ENCODE results near the gene IAPP.

IAPP gene

DNA sequence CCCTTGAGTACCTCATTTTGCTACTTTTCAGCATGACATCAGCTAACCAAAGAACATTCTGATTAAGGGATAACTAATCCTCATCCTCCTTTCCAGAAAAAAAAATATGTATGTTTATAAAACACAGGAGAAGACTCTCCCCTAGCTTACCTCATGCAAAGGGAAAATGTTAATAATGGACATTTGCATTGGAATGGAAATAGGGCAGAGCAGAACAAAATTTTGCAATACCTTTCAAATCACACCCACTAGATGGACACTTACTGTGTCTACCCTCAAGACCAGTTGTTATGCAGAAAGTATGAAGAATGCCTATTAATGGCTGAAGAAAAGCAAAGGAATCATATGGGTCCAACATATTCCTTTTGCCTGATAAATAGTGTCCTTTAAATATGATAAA lies 29.1 kb upstream of the IAPP start (continued):
- TF ChIP-seq, protein P1, sequence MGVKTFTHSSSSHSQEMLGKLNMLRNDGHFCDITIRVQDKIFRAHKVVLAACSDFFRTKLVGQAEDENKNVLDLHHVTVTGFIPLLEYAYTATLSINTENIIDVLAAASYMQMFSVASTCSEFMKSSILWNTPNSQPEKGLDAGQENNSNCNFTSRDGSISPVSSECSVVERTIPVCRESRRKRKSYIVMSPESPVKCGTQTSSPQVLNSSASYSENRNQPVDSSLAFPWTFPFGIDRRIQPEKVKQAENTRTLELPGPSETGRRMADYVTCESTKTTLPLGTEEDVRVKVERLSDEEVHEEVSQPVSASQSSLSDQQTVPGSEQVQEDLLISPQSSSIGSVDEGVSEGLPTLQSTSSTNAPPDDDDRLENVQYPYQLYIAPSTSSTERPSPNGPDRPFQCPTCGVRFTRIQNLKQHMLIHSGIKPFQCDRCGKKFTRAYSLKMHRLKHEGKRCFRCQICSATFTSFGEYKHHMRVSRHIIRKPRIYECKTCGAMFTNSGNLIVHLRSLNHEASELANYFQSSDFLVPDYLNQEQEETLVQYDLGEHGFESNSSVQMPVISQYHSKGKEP (tag by site-specific recombination; IDR thresholded peaks at IDR 0.05): no peak
- TF ChIP-seq, protein P2, sequence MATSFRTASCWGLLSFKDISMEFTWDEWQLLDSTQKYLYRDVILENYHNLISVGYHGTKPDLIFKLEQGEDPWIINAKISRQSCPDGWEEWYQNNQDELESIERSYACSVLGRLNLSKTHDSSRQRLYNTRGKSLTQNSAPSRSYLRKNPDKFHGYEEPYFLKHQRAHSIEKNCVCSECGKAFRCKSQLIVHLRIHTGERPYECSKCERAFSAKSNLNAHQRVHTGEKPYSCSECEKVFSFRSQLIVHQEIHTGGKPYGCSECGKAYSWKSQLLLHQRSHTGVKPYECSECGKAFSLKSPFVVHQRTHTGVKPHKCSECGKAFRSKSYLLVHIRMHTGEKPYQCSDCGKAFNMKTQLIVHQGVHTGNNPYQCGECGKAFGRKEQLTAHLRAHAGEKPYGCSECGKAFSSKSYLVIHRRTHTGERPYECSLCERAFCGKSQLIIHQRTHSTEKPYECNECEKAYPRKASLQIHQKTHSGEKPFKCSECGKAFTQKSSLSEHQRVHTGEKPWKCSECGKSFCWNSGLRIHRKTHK (tag by site-specific recombination; IDR thresholded peaks at IDR 0.05): no peak

DNA sequence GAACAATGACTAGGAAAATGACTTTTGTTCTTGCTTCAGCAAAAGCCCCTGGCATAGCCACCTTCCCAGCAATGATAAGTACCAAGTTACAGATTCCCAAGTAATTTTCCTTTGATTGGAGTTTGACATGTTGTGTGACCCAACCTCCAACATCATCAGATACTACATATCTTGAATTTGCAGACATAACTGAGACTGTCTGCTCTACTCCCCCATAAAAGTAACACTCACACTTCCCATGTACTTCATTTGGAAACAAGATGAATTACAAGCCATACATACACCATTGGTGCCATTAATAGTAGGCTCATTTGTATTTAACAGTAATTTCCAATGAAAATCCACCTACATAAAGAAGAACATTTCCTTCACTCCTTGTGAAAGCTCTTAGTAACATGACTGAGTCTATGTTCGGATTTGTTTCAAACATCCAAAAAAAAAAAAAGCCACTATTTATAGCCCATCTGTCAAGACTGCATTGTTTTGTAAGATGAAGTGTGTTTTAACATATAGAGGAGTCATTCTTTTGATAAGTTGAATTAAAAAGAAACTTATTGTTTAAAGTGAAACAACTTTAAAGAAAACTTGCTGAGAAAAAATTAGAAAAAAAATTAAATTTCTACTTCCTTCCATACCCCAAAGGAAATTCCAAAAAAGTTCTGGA lies 26.0 kb upstream of the IAPP start:
- POLR2A ChIA-PET: no interaction called here

DNA sequence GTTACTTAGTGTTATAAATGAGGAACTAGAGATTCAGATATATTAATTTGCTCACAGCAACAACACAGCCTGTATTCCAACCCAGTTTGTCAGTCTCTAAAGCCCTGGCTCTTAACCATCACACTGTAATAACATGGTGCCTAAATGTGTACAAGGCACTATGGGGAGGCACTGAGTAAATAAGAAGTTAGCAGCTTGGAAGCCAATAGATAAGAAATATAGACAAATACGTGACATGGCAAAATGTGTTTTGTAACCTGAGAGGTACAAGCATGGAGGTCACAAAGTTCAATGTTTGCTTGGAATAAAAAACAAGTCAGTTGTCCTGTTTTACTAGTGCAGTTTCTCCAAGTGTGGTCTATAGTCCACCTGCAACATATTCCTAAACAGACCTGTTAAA lies 21.7 kb upstream of the IAPP start:
- ChIA-PET CTCF (no interaction called here), POLR2A (no interaction called here)
- no peak overlapping the region for H3K27ac ChIP-seq (ENCODE audit: extremely low read depth, low read depth, low read length)
- H3K4me1 ChIP-seq (ENCODE audit: control insufficient read depth, insufficient read depth, low read length): no peaks in the 10 kb centered on the region
- H3K9me3 ChIP-seq (ENCODE audit: control insufficient read depth, insufficient read depth, low read depth, low read length): no peaks in the 10 kb centered on the region
- H3K4me3 ChIP-seq (ENCODE audit: low read depth, low read length): no peak overlapping the region
- no peaks in the 10 kb centered on the region for H3K36me3 ChIP-seq (ENCODE audit: control insufficient read depth in 2 of 2, insufficient read depth in 1 of 2, low read length in 2 of 2)
- TF ChIP-seq EGR2 (tag by site-specific recombination; IDR thresholded peaks at IDR 0.05; ENCODE audit: low read depth) (no peak), ZNF138 (tag by site-specific recombination; IDR thresholded peaks at IDR 0.05; ENCODE audit: borderline replicate concordance) (no peak), ZNF292 (tag by site-specific recombination; IDR thresholded peaks at IDR 0.05; ENCODE audit: borderline replicate concordance, low read depth) (no peak), KLF1 (tag by site-specific recombination; IDR thresholded peaks at IDR 0.05) (no peak), ZNF624 (tag by site-specific recombination; IDR thresholded peaks at IDR 0.05) (no peak), ZNF529 (tag by site-specific recombination; IDR thresholded peaks at IDR 0.05; ENCODE audit: insufficient replicate concordance) (no peak), RBAK (tag by site-specific recombination; IDR thresholded peaks at IDR 0.05) (no peak), SETDB1 (IDR thresholded peaks at IDR 0.05; ENCODE audit: insufficient read length, low read length) (no peak), ZNF777 (tag by site-specific recombination; IDR thresholded peaks at IDR 0.05; ENCODE audit: borderline replicate concordance) (no peak), ZNF830 (tag by site-specific recombination; IDR thresholded peaks at IDR 0.05; ENCODE audit: low read depth) (no peak), ZNF302 (tag by site-specific recombination; IDR thresholded peaks at IDR 0.05; ENCODE audit: low read depth) (no peak)
- TF ChIP-seq, protein P3, sequence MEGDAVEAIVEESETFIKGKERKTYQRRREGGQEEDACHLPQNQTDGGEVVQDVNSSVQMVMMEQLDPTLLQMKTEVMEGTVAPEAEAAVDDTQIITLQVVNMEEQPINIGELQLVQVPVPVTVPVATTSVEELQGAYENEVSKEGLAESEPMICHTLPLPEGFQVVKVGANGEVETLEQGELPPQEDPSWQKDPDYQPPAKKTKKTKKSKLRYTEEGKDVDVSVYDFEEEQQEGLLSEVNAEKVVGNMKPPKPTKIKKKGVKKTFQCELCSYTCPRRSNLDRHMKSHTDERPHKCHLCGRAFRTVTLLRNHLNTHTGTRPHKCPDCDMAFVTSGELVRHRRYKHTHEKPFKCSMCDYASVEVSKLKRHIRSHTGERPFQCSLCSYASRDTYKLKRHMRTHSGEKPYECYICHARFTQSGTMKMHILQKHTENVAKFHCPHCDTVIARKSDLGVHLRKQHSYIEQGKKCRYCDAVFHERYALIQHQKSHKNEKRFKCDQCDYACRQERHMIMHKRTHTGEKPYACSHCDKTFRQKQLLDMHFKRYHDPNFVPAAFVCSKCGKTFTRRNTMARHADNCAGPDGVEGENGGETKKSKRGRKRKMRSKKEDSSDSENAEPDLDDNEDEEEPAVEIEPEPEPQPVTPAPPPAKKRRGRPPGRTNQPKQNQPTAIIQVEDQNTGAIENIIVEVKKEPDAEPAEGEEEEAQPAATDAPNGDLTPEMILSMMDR (tag by site-specific recombination; IDR thresholded peaks at IDR 0.05): no peak
- TF ChIP-seq, protein P4, sequence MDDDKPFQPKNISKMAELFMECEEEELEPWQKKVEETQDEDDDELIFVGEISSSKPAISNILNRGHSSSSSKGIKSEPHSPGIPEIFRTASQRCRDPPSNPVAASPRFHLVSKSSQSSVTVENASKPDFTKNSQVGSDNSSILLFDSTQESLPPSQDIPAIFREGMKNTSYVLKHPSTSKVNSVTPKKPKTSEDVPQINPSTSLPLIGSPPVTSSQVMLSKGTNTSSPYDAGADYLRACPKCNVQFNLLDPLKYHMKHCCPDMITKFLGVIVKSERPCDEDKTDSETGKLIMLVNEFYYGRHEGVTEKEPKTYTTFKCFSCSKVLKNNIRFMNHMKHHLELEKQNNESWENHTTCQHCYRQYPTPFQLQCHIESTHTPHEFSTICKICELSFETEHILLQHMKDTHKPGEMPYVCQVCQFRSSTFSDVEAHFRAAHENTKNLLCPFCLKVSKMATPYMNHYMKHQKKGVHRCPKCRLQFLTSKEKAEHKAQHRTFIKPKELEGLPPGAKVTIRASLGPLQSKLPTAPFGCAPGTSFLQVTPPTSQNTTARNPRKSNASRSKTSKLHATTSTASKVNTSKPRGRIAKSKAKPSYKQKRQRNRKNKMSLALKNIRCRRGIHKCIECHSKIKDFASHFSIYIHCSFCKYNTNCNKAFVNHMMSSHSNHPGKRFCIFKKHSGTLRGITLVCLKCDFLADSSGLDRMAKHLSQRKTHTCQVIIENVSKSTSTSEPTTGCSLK (tag by site-specific recombination; IDR thresholded peaks at IDR 0.05): no peak
- TF ChIP-seq, protein P5, sequence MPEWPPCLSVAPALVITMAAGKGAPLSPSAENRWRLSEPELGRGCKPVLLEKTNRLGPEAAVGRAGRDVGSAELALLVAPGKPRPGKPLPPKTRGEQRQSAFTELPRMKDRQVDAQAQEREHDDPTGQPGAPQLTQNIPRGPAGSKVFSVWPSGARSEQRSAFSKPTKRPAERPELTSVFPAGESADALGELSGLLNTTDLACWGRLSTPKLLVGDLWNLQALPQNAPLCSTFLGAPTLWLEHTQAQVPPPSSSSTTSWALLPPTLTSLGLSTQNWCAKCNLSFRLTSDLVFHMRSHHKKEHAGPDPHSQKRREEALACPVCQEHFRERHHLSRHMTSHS (tag by site-specific recombination; IDR thresholded peaks at IDR 0.05): no peak
- TF ChIP-seq, protein P6, sequence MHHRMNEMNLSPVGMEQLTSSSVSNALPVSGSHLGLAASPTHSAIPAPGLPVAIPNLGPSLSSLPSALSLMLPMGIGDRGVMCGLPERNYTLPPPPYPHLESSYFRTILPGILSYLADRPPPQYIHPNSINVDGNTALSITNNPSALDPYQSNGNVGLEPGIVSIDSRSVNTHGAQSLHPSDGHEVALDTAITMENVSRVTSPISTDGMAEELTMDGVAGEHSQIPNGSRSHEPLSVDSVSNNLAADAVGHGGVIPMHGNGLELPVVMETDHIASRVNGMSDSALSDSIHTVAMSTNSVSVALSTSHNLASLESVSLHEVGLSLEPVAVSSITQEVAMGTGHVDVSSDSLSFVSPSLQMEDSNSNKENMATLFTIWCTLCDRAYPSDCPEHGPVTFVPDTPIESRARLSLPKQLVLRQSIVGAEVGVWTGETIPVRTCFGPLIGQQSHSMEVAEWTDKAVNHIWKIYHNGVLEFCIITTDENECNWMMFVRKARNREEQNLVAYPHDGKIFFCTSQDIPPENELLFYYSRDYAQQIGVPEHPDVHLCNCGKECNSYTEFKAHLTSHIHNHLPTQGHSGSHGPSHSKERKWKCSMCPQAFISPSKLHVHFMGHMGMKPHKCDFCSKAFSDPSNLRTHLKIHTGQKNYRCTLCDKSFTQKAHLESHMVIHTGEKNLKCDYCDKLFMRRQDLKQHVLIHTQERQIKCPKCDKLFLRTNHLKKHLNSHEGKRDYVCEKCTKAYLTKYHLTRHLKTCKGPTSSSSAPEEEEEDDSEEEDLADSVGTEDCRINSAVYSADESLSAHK (tag by site-specific recombination; IDR thresholded peaks at IDR 0.05): no peak

More for the DNA sequence above, 26.0 kb upstream of the IAPP start:
- TF ChIP-seq ZNF274 (IDR thresholded peaks at IDR 0.05; ENCODE audit: low read length) (no peak), ZNF274 (tag by site-specific recombination; IDR thresholded peaks at IDR 0.05; ENCODE audit: borderline replicate concordance) (no peak), RBAK (tag by site-specific recombination; IDR thresholded peaks at IDR 0.05) (no peak)
- TF ChIP-seq, protein P7, sequence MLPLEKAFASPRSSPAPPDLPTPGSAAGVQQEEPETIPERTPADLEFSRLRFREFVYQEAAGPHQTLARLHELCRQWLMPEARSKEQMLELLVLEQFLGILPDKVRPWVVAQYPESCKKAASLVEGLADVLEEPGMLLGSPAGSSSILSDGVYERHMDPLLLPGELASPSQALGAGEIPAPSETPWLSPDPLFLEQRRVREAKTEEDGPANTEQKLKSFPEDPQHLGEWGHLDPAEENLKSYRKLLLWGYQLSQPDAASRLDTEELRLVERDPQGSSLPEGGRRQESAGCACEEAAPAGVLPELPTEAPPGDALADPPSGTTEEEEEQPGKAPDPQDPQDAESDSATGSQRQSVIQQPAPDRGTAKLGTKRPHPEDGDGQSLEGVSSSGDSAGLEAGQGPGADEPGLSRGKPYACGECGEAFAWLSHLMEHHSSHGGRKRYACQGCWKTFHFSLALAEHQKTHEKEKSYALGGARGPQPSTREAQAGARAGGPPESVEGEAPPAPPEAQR (tag by site-specific recombination; IDR thresholded peaks at IDR 0.05): no peak
- Histone ChIP-seq H3K4me1 (ENCODE audit: control insufficient read depth, insufficient read depth, low read length) (no peaks in the 10 kb centered on the region), H3K36me3 (ENCODE audit: control insufficient read depth in 2 of 2, insufficient read depth in 1 of 2, low read length in 2 of 2) (no peaks in the 10 kb centered on the region), H3K9me3 (ENCODE audit: control insufficient read depth, insufficient read depth, low read depth, low read length) (no peaks in the 10 kb centered on the region), H3K4me3 (ENCODE audit: low read depth, low read length) (no peak overlapping the region), H3K27ac (ENCODE audit: extremely low read depth, low read depth, low read length) (no peak overlapping the region)
- CTCF ChIA-PET: interaction anchor here (0.6 to 0.7 kb wide), 2 partner anchors 109 to 199 kb away, joined by 3 to 4 read pairs; no protein-coding TSS in a partner anchor
